BJ (cell line): ENCODE measurements around the gene MRGPRX2. TPM values are rescaled to one million over a fixed set of nuclear protein-coding genes. Genes with fewer than 3 reads are reported as not detected.

Experiments
- CTCF ChIA-PET: fragments of 350-600 bp; formaldehyde crosslinking; extraction: SDS; loops from one replicate; lab custom pipeline; 2021; ENCODE audit warnings: antibody characterized with exemption, inconsistent platforms; lab: Yijun Ruan, JAX
- POLR2A ChIA-PET: fragments of 300-600 bp; sonication (Branson Sonifier 250); formaldehyde crosslinking; extraction: SDS; loops from one replicate; lab custom pipeline; 2021; ENCODE audit warnings: antibody characterized with exemption; lab: Charles Lee
- DNase-seq: peaks from one replicate; pipeline ENCODE4 v3.0.0-alpha.2; 2011; ENCODE audit warnings: low read depth
- H3K27me3 ChIP-seq: 2 replicates; pipeline ENCODE4 v1.6.0; 2011; ENCODE audit warnings: low read length; ENCODE audit not compliant: control insufficient read depth, insufficient read depth
- H3K36me3 ChIP-seq: 2 replicates; pipeline ENCODE4 v1.5.1; 2011; ENCODE audit warnings: low read length; ENCODE audit not compliant: control insufficient read depth, insufficient read depth
- H3K4me3 ChIP-seq: 2 replicates; pipeline ENCODE4 v1.5.1; 2011; ENCODE audit warnings: low read depth, mild to moderate bottlenecking, control low read depth, low read length
- CTCF ChIP-seq: IDR thresholded peaks from 2 replicates; pipeline ENCODE4 v1.5.1; 2011; ENCODE audit warnings: low read depth, mild to moderate bottlenecking, control low read depth, inconsistent platforms, low read length, moderate library complexity; ENCODE audit not compliant: insufficient read depth
- polyA plus RNA-seq: library from polyadenylated mRNA; depleted of rRNA; stranded (reverse); fragments of >200 nt; gene quantifications from 2 replicates; pipeline ENCODE4 v1.2.3, GENCODE V29; 2011

The MRGPRX2 gene
- polyA plus RNA-seq, 1 experiment, result not detected

- no peak for DNase-seq
- H3K36me3 ChIP-seq, result no peaks in the 10 kb centered on the region
- ChIA-PET CTCF (interaction anchor here (0.6 to 9.5 kb wide), 9 partner anchors 10 to 482 kb away, joined by 3 to 68 read pairs (median 3); partner anchors contain the start of gene MRGPRX2), POLR2A (no interaction called here)
- peaks cover 3% of the 10 kb centered on the region; the same call in 1 of the 2 replicates for H3K27me3 ChIP-seq
- TF ChIP-seq CTCF, result no peak
- H3K4me3 ChIP-seq, result no peak overlapping the region
Observed at GRCh38 chr11:19072464-19072863, 11.9 kb upstream of the MRGPRX2 start.

GRCh38 chr11:19071255-19071654, 10.7 kb upstream of the MRGPRX2 start:
- DNase-seq, result peak; percentile 36
- POLR2A ChIA-PET, result interaction anchor here (0.7 kb wide), 1 partner anchor 686 kb away, joined by 4 read pairs; no protein-coding TSS in a partner anchor
- H3K27me3 ChIP-seq, result peaks cover 3% of the 10 kb centered on the region; the same call in 1 of the 2 replicates
- 0 out of 2 replicates have a peak overlapping the region, but pooled peaks have one; percentile 3 for H3K4me3 ChIP-seq
- CTCF ChIA-PET, result interaction anchor here (0.6 to 9.5 kb wide), 48 partner anchors 8 to 1273 kb away, joined by 3 to 68 read pairs (median 4); partner anchors contain the start of genes MRGPRX2 and ZDHHC13
- peak; percentile 96 for TF ChIP-seq CTCF
- H3K36me3 ChIP-seq, result no peaks in the 10 kb centered on the region

- ChIA-PET CTCF (interaction anchor here (1.2 to 3.2 kb wide), 3 partner anchors 11 to 17 kb away, joined by 3 to 11 read pairs (median 5); no protein-coding TSS in a partner anchor), POLR2A (no interaction called here)
- Histone ChIP-seq H3K27me3 (peaks cover 5% of the 10 kb centered on the region), H3K4me3 (no peak overlapping the region), H3K36me3 (no peaks in the 10 kb centered on the region)
- no peak for DNase-seq
- TF ChIP-seq CTCF, result no peak
Observed at GRCh38 chr11:19059833-19060232, 684 bp downstream of the MRGPRX2 start.

- no peak for TF ChIP-seq CTCF
- DNase-seq, result no peak
- Histone ChIP-seq H3K36me3 (no peaks in the 10 kb centered on the region), H3K4me3 (no peak overlapping the region), H3K27me3 (peaks cover 5% of the 10 kb centered on the region)
- POLR2A ChIA-PET, result no interaction called here
- CTCF ChIA-PET, result interaction anchor here (1.1 kb wide), 1 partner anchor 15 kb away, joined by 3 read pairs; no protein-coding TSS in a partner anchor
Observed at GRCh38 chr11:19055905-19056304, 4.6 kb downstream of the MRGPRX2 start.

GRCh38 chr11:19055016-19055415, 5.5 kb downstream of the MRGPRX2 start:
- Histone ChIP-seq H3K4me3 (no peak overlapping the region), H3K27me3 (peaks cover 3% of the 10 kb centered on the region), H3K36me3 (no peaks in the 10 kb centered on the region)
- CTCF ChIA-PET, result interaction anchor here (1.8 to 2.3 kb wide), 2 partner anchors 16 to 23 kb away, joined by 7 to 10 read pairs; no protein-coding TSS in a partner anchor
- no peak for TF ChIP-seq CTCF
- DNase-seq, result no peak
- POLR2A ChIA-PET, result no interaction called here
